GM19035 (cell line): Measurements from ENCODE around the gene ATP2B2.
"Not testable (repeated sequence)": the region's sequence is repeated elsewhere in the genome, so short reads cannot be mapped to it uniquely, and the experiment has no call there.

Source experiments
- ATAC-seq: cut with Tn5 transposase; IDR thresholded peaks from one replicate; pipeline ENCODE4 v1.9.1; 2021; ENCODE audit not compliant: unreplicated experiment

The ATP2B2 gene

DNA sequence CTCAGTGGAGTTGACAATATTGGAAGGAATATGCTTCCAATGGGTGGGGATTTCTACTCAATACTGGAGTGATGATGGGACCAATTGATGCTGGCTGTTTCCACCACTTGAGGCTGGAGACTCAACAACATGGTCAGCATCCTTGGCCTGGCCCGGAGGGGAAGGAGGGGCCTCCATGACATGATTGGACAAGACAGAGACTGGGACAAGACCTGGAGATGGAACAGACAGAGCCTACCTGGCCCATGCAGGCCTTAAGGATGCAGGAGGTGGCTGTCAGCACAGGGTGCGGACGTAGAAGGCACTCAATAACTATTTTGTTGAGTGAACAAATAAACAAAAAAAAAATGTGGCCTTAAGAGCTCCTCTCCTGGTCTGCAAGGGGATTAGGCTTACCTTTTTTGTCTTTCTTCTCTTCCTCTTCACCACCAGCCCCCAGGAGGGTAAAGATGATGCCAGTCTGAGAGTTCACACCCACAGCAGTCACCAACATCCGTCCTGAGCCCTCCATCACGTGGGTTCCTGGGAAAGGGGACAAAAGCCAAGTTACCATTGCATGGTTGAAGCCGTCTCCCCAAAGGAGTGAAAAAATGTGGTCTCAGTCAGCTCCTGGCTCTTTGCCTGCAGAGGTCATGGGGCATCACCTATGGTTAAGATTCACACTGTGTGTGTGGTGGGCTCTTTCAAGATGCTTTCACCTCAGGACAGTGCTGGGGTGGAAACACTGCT lies 117.3 kb downstream of the ATP2B2 start:
- ATAC-seq: no peak

DNA sequence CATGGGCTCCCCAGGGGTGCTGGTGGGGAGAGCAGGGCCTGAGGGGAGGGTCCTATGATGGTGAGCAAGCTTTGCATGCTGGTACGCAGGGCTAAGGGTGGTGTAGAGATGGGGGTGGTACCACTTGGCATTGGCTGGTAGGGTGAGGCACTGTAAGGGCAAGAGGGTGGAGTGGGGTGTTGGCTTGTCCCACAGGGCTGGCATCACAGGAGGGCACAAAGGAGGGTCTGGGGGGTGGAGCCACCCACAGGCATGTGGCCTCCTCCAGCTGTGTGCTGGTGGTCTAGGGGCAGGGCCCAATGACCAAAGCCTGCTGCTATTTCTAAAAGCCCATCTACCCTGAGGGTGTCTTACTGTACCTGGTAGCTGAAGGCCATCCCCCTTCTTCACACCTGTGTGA lies 119.3 kb downstream of the ATP2B2 start:
- ATAC-seq: no peak

DNA sequence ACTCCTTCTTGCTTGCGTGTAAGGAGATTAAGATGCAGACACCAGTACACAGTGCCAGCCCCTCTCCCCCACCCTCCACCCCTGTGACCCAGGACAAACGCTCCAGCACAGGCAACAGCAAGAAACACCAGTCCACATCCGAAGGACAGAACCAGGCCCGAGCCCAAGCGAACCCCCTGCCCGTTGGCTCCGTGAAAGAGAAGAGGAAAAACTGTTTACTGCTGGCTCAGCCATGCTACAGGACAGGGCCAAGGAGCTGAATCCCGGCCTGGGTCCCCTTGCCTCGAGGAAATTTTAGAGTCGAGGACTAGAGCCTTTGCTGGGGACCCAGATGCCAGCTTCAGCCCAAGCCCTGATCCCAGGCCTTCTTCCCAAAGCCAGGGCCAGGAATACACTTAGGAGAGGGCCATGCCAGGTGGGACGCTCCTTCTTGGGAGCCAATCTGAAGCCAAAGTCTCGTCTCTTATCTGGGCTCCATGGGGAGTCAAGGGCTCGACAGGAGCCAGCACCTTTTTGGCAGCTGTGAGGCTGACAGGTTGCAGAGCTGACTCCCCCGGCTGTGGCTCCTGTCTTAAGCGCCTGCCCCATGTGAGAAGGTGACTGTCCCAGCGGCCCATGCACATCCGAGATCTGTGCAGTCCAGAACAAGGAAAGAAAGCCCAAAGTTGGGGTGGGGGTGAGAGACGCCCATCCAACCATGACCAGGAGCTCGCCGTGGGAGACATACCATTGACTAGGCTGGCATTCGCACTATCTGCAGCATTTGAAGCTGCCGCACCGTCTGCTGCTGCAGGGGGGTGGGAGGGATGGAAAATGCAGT lies 120.6 kb downstream of the ATP2B2 start:
- ATAC-seq: no peak

DNA sequence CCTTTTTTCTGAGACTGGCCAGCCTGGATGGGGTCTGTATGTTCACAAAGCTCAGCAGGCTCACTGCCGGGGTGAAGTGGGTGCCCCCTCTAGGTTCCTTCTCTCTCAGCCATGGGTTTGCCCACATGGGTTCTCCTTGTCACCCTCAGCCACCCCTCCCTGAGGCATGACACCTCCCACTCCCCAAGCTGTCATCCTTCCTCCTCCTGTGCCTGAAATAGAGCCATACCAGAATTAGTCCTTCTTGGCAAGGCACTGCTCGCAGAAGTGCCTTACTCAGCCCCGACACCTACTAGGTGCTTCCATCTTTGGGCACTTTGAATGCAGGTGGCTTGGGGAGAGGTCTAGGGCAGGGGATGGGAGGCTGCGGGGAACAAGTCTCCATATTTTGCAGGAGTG lies 121.5 kb downstream of the ATP2B2 start:
- no peak for ATAC-seq

DNA sequence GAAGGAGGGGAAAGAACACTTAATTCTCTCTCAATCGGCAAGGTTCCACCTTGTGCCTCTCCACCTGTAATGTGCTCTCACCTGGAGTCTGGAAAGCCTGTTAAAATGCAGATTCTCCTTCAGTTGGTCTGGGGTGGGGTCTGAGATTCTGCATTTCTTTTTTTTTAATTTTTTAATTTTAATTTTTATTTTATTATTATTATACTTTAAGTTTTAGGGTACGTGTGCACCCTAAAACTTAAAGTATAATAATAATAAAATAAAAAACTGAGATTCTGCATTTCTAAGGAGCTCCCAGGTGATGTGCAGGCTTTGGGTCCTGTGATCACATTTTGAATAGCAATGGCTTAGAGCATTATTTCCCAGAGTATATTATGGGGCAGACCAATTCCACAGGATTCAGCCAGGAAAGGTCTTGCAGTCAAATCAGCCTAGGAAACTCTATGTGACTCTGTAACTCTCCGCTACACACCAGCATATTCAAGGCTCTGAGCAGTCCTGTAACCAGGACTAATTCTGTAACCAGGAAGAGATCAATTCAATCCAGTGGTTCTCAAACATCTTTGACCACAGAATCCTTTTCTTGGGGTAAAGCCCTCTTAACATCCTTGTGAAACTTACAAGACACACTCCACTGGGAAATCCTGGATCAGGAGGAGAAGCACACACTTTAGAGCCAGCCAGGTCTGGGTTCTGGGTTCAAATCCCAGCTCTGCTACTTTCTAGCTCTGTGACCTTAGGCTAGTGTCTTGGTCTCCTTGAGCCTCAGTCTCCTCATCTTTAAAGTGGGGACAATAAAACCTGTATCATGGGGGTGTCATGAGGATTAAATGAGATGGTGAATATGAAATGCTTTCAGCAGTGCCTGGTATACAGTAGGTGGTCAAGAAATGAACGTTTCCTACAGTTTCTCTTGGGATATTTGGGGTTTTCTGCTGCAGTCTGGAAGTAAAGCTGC lies 122.2 kb downstream of the ATP2B2 start:
- no peak for ATAC-seq

DNA sequence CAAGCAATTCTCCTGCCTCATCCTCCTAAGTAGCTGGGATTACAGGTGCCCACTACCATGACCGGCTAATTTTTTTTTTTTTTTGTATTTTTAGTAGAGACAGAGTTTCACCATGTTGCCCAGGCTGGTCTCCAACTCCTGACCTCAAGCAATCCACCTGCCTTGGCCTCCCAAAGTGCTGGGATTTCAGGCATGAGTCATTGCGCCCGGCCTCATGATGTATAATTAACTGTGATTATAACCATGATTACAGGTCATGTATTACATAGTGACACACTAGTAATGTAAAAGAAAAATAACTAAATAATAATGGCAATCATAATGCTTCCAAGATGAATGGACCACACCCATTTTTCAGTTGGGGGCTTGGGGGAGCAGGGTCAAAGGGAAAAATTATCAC lies 122.9 kb downstream of the ATP2B2 start:
- not testable (repeated sequence) for ATAC-seq

DNA sequence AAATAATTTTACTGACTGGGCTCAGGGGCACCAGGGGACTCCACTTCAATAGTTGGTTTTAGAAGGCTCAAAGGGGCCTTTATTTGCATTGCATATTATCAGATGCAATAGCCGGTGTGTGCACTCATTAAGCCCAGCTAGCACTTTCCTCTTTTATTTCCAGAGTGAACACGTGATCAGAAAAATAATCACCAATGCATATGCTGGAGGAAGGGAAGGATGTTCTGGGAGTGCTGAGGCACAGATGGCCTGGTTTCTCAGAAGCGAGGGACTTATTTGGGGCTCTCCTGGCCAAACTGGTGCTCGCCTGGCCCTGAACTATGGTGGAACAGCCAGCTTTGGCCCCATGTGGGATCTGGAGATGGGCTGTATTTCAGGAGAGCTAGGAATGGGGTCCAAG lies 124.0 kb downstream of the ATP2B2 start:
- no peak for ATAC-seq

DNA sequence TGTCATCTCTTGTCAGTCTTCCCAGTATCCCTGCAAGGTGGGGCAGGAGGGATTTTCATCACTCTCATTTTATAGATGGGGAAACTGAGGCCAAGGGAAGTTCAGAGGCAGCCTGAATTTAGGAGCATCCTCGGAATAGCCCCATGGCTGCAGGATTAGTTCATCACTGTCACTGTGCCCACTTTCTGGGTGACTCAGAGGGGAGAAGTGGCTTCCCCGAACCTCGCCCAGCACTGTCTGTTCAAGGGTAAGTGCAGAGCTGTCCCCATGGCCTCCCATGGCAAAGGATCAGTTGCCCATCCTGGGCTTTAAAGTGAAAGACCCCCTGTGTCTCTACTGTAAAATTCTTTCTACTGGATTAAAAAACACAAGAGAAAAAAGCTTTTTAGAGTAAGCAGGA lies 124.5 kb downstream of the ATP2B2 start:
- ATAC-seq: no peak

DNA sequence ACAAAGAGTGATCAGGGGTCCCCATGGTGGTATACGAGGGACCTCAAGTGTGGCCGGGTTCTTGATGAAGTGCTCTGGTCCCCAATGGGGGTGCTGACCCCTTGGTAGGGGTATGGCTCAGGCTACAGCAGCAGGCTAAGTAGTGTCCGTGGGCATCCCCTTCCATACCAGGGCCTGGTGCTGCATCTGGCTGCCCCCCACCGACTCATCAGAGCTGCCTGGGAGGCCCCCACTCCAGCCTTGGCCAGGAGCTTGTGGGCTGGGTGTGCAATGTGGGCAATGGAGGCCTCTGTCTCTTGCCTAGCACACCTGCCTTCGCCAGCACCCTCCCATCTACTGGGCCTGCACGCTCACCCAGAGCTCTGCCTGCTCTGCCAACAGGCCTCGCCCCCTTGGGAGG lies 125.4 kb downstream of the ATP2B2 start:
- no peak for ATAC-seq

DNA sequence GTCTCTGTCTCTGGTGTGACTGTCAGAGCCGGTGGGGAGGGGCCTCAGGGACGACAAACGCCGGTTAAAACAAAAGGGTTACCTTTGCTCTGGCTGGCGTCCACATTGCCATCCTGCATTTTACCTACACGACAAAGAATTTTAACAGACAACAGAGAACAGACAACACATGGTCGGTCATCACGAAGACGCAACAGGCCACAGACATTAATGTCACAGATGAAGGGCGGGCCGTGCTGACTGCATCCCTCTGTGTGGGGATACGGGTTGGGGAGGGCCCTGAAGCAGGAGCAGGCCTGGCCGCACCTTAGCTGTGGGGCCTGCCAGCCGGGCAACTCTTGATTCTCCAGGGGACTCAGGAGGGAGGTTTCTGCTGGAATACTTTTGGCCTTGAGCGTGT lies 126.2 kb downstream of the ATP2B2 start:
- no peak for ATAC-seq

DNA sequence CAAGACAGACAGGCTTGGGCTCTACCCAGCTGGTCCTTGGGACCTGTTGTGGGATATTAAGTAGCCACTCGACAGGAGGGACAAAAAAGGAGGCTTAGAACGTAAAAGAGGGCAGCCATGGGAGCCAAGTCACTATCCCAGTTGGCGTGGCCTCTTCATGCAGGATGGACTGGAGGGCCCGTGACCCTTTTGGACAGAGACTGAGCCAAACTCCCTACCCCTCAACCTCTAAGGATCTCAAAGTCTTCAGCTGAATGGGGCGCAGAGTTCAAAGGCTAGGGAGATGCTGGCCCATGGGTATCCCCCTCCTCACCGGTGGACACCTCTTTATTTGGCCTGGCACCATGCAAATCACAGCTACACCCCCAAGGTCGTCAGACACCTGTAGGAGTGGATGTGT lies 126.6 kb downstream of the ATP2B2 start:
- no peak for ATAC-seq

DNA sequence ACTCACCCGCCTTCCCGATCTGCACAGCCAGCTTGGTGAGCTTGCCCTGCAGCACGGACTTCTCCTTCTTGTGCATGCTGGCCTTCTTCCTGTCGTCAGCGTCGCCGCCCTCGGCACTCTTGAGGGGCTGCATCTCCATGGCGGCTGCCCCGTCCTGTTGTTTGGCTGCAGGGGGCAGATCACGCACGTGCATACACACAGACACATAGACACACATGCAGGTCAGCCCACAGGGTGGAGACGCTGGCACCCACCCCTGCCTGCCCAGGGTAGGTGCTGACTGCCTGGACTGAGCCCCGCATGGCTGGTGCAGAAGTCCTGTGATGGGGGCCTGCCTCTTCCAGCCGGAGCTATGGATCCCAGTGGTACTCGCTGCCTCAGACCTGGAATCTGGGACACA lies 127.1 kb downstream of the ATP2B2 start:
- ATAC-seq: no peak

DNA sequence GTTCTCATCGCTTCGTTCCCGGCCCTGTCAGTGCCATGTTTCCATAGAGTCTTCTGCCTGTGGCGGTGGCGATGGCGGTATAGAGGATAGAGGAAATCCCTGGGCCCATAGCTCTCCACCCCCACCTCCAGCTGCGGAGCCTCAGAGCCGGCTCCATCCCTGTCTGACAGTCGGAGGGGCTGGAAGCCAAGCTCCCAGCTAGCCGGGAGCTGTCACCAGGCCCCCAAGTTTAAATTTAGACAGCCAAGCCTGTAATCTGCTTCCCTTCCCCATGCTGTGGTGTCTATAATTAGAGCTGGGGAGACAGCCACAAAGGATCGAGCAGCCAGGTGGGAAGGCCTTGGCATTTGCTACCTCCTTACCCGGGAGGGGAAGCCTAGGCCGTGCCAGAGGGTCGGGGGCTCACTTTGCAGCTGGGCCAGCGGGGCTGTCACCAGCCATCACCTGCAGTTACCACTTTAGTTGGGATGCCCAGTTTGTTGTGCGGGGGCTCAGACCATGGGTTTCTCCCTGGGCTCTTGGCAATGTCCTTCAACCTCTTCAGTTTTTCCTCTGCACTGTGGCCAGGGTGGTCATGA lies 128.1 kb downstream of the ATP2B2 start:
- ATAC-seq: no peak

DNA sequence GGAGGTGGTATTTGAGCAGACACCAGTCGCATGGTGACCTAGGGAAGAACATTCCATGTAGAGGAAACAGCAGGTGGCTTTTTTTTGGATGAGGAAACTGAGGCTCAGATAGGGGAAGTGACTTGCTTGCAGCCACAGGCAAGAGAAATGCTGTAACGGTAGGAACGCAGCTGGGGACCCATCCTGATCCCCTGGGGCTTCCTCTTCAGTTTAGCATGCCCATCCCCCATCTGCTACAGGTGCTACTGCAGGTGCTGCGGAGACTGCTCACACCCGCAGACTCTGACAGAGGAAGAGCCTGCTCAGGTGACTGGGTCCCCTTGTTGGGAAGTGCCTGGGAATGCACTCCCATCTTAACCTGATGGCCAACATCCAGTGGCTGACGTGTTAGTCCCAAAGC lies 129.0 kb downstream of the ATP2B2 start:
- ATAC-seq: no peak

DNA sequence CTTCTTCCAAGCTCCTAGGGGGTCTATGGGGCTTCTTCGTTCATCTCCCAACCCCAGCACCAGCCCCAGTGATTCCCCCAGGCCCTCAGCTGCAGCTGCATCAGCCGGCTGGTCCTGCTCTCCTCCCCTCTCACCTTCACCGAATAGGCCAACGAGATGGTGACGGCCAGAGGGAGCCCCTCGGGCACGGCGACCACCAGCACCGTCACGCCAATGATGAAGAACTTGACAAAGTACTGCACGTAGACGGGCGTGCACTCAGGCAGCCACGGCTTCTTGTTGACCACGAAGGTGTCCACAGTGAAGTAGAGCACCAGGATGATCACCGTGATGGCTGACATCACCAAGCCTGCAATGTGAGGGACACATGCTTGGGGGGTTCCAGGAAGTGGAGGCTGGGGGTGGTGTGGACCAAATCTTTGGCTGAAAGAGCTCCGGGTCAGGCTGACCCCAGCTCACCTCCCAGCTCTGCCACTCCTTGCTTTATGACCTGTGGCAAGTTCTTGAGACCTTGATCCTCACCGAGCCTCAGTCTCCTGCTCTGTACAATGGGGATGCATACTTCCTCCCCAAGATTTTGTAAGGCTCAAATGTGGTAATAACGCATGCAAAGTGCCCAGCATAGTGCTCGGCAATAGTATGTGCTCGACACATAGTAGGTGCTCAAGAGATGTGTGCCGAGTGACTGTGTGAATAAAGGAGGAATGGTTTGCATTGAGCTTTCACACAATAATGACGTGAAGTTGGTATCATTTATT lies 129.9 kb downstream of the ATP2B2 start:
- no peak for ATAC-seq

DNA sequence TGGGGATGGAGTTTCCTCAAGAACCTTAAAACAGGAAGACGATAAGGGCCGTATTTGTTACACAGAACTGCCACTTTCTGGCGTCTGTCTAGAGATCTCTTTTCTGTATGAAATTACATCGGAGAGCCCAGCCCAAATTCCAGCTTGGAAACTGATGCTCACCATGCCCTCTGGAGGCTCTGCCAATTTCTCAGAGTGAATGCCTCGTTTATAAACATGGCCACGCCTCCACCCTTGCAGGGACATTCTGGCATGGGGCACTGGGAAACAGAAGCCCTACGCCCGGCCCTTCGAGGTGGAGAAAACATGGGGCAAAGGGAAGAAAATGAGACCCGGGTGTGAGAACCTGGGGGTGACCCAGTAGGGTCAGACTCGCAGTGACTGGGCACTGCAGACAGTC lies 131.1 kb downstream of the ATP2B2 start:
- ATAC-seq: no peak

DNA sequence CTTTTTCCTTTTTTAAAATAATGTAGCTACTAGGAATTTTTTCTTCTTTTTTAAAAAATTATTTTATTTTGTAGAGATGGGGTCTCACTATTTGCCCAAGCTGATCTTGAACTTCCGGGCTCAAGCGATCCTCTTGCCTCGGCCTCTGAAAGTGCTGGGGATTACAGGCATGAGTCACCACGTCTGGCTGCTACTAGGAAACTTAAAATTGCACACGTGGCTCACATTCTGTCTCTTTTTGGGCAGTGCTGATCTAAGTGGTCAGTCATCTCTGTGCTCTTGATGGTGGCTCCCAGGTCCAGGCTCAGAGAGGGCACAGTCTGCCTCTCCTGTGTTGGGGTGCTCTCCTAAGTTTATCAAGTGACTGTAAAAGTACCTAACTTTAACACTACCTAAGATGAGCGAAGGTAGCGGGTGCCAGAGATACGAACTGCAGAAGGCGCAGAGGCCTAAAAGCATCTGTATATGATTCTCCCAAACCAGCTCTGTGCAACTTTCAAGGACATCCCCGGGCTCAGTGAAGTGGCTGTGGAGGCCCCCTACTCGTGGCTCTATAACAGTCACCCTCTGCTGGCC lies 131.6 kb downstream of the ATP2B2 start:
- no peak for ATAC-seq

DNA sequence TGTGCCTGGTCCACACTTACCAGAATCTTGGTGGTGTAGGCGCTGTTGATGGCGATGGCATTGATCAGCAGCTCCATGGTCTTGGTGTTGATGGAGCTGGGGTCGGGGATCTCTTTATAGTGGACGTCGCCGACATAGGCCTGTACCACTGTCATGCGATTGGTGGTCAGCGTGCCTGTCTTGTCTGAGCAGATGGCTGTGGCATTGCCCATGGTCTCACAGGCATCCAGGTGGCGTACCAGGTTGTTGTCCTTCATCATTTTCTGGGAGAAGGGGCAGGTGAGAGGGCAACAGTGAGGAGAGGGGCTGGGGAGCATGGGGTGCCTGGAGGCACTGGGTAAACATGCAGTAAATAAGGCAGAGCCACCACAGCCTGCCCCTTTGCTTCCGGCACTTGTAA lies 133.6 kb downstream of the ATP2B2 start:
- no peak for ATAC-seq

DNA sequence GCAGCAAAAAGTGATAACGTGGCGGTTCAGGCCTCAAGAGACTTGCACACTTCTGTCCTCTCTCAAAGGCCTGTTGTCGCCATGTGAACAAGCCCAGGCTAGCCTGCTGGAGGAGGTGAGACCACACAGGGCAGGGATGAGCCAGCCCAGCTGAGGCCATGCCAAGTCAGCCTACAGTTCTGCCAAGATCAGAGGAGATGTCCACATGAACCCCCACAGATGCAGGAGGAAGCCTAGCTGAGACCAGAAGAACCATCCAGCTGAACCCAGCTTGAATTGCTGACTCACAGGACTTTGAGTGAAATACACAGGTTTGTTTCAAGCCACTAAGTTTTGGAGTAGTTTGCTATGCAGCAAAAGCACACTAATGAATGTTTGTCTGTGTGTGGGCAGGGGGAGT lies 134.2 kb downstream of the ATP2B2 start:
- no peak for ATAC-seq

DNA sequence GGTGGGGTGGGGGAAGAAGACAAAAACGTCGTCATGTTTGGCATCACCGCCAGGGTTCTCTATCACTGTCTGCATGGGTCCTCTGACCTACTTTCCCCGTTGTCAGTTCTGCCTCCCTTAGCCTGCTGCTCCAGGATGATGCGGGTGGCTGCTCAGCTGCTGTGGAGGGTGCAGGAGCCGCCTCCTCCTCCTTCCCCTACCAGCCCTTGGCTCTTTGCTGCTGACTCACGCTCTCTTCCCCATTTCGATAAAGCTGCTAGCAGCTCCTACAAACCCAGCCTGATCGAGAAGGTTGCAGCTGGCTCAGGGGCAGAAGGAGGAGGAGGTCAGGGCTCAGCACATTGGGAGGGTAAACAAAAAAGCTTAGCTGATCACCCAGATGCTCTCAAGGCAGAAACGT lies 135.0 kb downstream of the ATP2B2 start:
- no peak for ATAC-seq
